Stimulated activated CD8-positive, alpha-beta memory T cell treated with anti-CD3 and anti-CD28 coated beads, Interleukin-12 subunit alpha, Interleukin-12 subunit beta, amount 100 ng/mL, for 4 hours (primary cell): ENCODE data around the gene MAP7D1.
A peak's percentile ranks its signal among the peaks of the same experiment; 100 is the strongest.

Experiments used
- DNase-seq: peaks from one replicate; pipeline ENCODE4 v3.0.0-alpha.2; 2020; ENCODE audit warnings: low read depth

The MAP7D1 gene

DNA sequence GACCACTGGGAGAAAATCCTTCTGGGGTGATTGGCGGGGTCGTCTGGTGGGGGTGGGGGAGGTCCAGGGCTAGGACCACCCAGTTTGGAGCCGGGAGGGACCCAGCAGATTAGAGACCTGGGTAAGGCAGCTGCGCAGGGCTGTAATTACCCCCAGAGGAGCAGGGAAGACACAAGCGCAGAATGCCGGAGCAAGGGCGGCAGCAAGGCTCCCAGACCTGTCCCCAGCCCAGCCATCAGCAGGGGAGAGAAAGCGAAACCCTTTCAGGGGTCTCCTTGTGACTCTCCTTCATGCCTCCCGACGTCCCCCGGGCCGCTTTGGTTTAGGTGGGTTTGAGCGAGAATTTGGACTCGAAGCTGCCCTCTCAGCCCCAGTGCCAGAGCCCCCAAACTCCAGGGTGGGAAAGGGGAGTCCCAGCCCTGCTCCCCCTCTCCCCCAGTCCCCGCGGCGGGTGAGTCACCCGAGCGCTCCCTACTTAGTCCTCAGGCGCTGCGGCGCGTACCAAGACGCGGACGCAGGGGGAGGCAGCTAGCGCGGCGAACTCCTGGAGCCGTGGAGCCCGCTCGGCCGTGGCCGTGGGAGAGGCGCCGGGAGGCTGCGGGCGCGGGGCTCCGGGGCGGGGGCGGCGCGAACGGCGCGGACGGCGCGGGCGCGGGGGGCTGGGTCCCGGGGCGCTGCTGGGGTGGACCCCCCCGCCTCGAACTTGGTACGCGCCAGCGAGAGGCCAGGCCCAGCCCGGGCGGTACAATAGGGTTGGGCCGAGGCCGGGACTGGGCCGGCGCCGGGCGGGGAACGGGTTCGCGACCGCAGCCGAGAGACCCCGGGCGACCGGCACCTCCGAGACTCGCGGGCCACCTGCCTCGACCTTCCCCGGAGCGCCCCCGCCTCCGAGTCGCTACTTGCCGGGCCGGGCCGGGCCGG lies at the start of gene MAP7D1:
Gene MAP7D1, plus strand, starts transcription at position 753 of the 921 bp plus-strand sequence. CDS start 258 bp downstream, outside the sequence.
- DNase-seq = peak; percentile 77

DNA sequence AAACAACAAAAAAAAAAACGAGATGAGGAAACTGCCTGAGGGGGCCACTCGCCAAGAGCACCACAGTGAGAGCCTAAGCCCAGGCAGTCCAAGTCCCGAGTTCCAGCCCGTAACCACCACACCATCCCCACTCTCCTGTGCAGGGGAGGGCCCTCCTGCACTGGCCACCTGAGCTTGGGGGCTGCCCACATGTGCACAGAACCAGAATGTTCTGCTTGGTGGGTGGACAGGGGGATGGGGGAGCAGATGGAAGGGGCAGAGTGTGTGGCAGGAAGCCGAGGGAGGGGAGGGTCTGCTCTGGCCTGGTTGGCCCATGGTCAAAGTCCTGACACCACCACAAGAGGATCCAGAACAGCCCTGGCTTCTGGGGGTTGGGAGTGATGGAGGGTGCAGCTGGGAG lies 49.7 kb upstream of the MAP7D1 start:
- no peak for DNase-seq

DNA sequence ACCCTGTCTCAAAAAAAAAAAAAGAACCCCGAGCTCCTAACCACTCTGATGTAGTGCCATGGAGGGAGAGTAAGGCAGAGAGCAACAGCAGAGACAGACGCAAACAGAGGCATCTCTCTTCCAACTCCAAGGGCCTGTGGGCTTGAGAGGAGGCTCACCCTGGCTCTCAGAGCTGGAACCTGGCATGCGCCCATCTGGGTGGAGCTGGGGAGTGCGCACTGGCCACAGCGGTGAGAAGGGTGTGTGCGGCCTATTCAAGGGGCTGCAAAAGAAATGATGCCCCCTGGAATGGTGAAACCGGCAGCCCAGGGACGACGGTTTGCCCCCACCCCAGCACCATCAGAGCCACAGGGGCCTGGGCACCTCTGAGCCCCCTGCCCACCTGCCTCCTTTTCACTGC lies 48.6 kb upstream of the MAP7D1 start:
- DNase-seq = no peak

DNA sequence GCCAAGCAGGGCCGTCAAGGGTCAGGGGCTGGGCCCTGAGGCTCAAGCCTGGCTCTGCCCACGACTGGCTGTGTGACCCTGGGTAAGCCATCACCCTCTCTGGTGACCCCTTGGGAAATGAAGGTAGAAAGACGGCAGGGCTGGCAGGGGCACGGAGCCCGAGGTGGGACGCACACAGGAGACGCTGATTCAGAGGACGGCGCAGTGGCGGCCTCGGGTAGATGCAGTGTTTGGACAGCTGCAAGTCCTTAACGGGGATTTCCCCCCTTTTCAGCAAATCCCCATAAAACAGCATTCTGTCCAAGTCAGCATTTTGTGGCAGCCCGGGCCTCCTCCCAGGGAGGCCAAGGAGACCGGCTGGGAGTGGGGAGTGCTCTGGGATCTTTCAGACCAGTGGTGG lies 47.6 kb upstream of the MAP7D1 start:
- DNase-seq = no peak

DNA sequence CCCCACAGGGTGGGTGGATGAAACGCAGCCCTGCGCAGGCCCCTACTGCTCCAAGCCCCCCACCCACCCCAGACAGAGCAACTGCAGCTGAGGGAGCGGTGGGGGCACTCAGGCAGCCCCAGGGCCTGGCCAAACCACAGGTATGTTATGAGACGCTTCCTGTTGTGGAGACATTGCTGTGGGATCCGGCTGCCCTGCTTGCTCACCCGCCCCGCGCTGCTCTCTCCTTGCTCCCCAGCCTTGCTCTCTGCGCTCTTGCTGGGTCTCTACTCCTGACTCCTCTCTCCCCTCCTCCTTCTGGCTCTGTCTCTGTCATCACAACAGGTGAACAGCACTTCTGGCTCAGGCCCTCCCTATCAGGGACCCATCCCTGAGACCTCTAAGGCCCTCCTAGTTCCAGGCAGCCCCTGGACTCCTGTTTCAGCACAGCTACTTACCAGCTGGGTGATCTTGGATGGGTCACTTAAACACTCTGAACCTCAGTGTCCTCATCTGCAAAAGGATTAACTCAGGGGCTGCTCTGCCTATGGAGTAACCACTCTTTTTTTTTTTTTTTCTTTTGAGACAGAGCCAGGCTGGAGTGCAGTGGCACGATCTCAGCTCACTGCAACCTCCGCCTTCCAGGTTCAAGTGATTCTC lies 46.8 kb upstream of the MAP7D1 start:
- DNase-seq = no peak

DNA sequence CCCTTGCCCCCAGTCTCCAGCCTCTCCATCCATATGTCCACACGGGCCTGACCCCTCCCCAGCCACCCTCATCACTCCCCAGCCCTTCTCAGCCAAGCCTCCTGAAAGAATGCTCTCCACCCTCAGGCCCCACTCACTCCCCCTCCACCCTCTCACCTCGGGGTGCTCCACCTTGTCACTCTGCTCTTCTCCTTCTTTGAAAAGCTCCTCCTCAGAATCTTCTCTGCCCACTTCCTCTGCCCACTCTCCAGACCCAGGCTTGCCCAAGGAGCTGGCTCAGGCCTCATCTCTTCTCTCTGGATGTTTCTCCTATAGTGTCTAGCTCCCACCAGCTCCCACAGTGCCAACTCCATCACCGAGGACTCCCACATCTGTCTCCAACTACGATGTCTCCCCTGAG lies 44.8 kb upstream of the MAP7D1 start:
- DNase-seq = no peak

DNA sequence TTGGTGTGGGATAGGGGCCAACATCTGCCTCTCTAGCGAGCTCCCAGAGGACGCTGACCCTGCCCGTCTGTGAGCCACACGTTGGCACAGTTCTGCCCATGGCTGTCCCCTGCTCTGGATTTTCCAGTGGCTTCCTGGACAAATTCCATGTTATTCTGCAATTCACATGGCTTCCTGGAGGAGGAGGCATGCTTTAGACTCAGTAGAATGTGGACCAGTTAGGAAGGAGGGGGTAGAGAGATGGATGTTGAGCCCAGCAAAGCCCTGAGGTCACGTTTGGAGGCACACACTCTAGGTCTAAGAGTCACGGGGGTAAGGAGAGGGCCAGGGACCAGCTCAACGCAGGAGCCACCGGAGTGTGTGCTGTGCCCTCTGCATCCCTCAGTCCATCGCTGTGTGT lies 43.1 kb upstream of the MAP7D1 start:
- no peak for DNase-seq

DNA sequence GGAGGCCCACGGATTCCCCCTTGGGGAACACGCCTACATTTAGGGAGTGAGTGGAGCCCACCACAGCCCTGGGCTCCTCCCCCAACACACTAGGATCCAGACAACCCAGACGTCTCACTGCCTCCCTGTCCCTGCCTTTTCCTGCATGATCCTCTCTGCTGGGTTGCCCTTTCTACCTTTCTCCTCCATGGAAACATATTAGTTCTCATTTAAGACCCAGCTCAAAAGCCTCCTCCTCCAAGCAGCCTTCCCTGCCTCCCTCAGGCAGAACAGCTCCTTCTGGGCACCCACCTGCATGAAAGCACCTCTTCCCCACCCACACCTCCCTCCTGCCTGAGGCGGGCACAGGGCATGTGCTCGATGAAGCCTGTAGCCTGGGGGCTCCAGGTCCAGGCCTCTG lies 41.6 kb upstream of the MAP7D1 start:
- DNase-seq = no peak

DNA sequence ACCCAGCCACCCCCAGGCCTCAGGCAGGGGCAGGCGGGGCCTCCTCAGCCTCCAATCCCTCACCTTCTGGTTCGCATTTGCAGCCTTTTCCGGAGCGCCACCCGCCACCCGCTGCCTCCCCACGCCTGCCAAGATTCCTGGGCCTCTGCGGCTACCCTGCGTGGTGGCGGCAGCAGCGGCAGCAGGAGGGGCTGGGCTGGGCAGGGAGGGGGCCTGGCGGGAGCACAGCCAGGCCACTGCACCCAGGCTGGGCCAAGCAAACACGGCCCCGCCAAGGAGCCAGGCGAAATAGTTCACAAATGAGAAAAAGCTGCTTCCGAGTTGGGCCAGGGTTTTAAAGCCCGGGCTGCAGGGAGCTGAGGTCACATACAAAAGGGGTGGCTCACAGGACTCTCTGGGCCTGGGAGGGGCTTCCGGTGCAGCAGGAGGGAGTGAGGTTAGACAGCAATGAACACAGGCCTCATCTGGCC lies 40.7 kb upstream of the MAP7D1 start:
- DNase-seq = no peak

DNA sequence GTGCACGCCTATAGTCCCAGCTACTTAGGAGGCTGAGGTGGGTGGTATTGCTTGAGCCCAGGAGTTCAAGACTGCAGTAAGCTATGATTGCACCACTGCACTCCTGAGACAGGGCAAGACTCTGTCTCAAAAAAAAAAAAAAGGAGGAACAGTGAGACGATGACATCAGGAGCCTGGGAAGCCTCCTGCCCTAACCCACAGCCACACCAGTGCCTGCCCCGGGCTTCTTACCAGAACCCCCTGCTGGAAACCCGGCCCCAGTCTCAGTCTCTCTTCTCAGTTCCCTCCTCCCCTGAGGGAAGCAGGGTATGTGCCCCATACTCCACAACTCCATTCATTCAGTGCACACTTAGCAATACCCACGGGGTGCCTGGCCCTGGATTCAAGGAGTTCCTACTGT lies 40.0 kb upstream of the MAP7D1 start:
- DNase-seq = no peak

DNA sequence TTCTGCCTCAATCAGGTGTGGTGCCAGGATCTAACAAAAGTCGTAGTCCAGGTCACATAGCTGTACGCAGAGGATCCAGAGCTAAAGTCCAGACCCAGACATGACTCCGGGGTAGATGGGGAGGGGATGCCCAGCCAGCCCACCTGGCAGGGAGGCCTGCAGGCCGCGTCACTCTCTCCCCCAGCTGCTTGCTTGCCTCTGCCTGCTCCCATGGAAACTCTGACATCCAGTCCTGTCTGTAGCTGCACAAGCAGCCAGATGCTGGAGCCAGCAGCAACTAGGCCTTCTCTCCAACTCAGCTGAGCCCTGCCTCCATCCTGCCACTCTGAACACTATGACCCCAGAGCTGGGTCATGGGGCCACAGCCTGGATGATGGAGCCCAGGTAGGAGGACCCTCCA lies 39.1 kb upstream of the MAP7D1 start:
- DNase-seq = no peak

DNA sequence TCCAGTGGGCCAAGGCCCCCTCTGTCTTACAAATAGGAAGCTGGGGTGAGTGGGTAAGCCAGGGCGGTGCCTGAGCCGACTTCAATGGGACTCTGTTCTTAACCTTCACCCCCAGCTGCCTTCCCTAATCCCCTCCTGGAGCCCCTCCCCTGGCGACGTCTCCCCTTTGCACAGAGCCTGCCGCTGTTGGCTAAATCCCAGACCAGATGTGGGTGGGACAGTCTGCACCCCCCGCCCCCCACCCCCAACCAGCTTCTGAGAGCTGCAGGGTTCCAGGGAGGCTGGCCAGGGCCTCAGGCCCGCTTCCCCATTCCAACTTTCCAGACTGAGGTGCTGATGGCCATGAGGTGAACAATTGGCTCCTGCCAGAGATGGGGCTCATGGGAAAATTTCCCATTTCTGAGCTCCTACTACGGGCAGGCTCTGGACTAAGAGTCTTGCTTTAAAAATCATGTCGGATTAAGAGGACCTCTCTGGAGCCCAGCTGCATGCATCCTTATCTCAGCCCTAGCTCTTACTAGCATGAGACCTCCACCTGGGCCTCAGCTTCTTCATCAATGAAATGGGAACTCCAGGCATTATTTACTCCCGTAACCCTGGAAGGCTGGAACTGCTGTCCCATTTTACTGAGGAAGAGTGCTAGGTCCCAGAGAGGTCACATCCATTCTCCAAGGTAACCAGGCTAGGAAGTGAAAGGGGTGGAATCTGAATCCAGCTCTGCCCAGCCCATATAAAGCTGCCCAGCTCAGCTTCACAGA lies 37.3 kb upstream of the MAP7D1 start:
- no peak for DNase-seq

DNA sequence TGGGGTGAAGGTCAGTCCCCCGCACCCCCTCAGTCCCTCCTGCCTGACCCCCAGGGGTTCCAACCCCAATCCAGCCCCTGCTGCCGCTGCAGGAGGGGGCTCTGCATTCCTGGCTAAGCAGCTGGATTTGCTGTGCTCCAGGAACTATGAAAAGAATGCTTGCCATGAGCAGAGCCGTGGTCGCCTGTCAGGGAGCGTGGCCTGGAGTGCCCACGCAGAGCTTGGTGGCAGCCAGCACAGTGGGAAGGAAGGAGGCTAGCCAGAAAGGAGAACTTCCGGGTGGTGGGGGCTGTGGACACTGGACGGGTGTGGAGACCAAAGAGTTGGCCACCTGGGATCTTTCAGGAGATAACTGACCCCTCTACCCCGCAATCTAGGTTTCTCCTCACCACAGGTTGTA lies 36.5 kb upstream of the MAP7D1 start:
- no peak for DNase-seq

DNA sequence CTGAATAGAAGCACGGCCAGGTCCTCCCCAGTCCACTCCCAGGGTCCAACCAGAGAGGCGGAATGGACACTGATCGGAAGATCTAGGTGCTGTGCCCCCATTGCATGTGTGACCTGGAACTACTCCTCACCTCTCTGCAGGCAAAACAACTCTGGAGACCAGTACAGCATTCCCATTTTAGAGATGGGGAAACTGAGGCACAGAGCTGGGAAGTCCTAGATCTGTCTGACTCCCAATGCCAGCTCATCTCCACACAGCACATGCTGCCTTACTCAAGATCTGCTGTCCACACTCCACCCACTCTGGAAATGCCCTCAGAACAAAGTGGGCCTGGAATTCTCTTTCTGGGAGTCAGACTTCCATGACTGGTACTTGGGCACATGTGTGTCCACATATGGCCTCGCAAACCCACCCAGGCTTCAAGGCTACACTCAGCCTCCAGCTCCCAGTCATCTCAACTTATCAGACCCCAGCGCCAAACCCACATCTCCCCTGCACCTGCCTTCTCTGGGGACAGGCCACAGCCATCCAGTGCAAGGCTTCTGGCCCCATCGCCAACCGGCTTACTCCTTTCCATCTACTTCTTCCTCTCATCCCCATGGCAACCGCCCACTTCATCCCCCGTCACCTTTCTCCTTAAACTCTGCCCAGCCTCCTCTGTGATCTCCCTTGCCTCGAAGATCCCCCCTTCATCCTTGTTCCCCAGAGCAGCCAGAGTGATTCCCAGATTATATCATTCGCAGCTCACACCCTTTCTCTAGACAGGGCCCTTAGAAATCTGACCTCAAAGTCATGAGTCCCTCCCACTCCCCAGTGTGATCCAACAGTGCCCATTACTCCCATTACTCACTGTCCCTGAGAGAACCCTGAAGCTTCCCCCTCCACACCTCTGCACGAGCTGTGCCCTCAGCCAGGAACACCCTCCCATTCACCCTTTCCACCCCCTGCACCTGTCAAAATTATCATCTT lies 33.6 kb upstream of the MAP7D1 start:
- no peak for DNase-seq

DNA sequence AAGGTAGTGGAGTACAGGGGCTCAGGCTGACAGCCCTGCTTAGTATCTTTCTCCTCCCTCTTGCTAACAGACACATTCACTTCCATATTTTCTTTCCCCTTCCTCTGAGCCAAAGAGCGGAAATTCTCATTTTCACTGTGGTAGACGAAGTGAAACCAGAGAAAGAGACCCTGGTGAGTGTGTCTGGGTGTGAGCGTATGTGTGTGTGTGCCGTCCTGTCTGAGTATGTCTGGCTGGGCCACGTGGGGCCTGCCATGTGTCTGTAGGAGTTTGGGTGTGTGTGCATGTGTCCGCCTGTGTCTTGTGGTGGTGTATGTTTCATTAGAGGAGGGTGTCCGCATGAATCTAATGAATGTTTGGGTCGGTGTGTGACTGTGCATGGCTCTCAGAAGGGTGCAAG lies 32.6 kb upstream of the MAP7D1 start:
- DNase-seq = no peak

DNA sequence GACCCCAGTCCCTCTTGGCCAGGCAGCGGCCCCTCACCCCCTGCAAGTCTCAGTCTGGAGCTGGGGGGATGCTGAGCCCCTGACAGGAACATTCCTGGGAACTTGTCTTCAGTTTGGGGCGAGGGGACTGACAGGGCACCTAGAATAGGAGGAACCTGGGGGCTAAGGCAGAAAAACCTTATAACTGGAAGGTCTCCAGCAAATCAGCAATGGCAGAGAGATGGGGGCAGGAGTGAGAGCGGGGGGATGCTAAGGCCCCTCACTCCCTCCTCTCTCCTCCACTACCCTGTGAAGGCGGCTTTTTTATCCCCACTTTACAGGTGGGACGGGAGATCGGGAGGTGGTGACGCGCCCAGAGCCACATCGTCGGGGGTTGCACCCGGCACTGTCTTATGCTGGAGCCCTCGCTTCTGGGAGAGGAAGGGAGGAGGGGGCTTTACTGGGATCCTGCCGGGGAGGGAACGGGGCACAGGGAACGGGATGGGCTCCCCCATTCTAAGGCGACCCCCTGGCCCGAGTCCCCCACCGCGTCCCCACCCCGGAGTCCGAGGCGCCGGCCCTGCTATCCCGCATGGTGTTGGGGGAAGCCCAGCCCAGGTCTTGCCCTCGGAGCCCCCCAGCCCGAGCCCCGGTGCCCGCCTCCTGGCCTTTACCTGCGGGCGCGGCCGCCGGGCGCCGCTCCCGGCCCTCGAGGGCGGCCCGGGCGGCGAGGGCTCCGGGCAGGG lies 31.4 kb upstream of the MAP7D1 start:
- no peak for DNase-seq

DNA sequence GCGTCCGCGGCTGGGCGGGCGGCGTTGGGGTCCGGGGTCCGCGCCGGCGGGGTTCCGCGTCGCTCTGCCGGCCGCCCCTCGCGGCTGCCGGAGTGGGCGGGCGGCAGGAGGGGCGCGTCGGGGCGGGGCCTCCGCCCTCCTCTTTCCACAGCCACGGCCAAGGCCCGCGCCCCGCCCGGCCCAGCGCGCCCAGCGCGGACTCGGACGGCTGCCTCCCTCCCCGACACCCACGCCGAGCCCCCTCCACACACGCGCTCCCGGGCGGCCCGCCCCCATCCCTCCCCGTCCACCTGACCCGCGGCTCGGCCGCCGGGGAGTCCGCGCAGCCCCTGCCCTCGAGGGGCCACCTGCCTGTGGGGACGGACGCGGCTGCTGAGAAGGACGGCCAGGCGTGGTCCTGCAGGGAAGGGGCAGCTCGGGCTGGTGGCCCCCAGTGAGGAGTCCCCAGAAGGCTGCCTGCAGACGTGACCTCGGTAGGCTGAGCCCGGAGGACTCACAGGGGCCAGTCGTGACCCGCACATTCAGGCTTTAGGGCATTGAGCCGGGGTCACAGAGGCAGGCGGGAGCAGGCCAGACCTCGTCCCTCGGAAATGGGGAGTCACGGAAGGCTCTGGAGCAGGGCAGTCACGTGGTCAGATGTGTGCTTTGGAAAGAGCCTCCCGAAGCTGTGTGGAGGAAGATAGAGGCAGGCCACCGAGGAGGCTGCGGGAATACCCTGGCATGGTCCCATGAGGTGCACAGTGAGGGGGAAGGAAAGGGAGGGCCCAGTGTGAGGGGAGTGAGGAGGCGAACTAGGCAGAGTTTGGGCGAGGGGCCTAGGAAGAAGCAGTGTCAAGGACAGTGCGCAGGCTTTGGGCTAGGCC lies 30.6 kb upstream of the MAP7D1 start, which contains the start of gene COL8A2:
Gene COL8A2, minus strand, starts transcription at position 94 of the 863 bp plus-strand sequence. CDS start 24,980 bp downstream, outside the sequence.
- DNase-seq = no peak

DNA sequence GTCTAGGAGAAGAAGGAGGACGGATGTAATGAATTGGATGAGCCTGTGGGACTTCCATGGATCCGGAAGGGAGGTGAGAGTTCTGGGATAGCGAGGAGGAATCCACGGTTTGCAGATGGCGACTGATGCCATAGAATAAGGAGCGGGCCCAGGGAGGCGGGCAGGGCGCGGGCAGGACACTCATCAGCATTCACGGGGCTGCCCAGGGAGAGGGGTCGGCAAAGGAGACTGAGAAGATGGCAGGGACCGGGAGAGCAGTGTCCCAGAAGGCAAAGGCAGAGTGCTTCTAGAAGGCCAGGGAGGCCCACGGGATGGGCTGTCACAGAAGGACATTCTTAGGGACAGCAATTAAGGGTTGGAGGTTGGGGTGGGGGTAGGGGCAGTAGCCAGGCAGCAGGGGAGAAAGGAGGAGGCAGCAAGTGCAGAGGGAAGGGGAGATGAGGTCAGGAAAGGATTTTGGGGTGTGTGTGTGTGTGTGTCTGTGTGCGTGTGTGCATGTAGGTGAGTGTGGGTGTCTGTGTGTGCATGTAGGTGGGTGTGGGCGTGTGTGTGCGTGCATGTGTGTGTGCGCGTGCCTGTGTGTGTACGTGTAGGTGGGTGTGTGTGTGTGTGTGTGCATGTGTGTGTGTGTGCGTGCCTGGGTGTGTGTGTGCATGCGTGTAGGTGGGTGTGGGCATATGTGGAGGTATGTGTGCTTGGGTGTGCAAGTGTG lies 29.8 kb upstream of the MAP7D1 start:
- no peak for DNase-seq
